Karpas-422 (cell line): ENCODE data around the gene LTA4H. TPM values are rescaled to one million over a fixed set of nuclear protein-coding genes. Genes with fewer than 3 reads are reported as not detected.
A peak's percentile ranks its signal among the peaks of the same experiment; 100 is the strongest.
"Not testable (repeated sequence)": the region's sequence is repeated elsewhere in the genome, so short reads cannot be mapped to it uniquely, and the experiment has no call there.

ENCODE experiments used
- DNase-seq: peaks from one replicate; pipeline ENCODE4 v3.0.0-alpha.2; 2015
- H2AFZ ChIP-seq: fragments of 200-600 bp; sonication (generic); 2 replicates; pipeline ENCODE4 v1.6.1; 2014; ENCODE audit warnings: antibody characterized with exemption, low read length, mixed read lengths
- H3K27ac ChIP-seq: fragments of 200-600 bp; sonication (generic); 2 replicates; pipeline ENCODE4 v1.5.1; 2014; ENCODE audit warnings: mild to moderate bottlenecking, low read length, moderate library complexity
- H3K27me3 ChIP-seq: fragments of 200-600 bp; sonication (generic); 2 replicates; pipeline ENCODE4 v1.6.1; 2014; ENCODE audit warnings: low read length, mixed read lengths
- H3K36me3 ChIP-seq: fragments of 200-600 bp; sonication (generic); 2 replicates; pipeline ENCODE4 v1.6.1; 2014; ENCODE audit warnings: low read length, mixed read lengths; ENCODE audit not compliant: insufficient read depth
- H3K4me1 ChIP-seq: fragments of 200-600 bp; sonication (generic); 2 replicates; pipeline ENCODE4 v1.6.1; 2014; ENCODE audit warnings: mild to moderate bottlenecking, low read length, mixed read lengths
- H3K4me2 ChIP-seq: fragments of 200-600 bp; sonication (generic); 2 replicates; pipeline ENCODE4 v1.6.1; 2014; ENCODE audit warnings: low read length, low read depth, mild to moderate bottlenecking; ENCODE audit not compliant: poor library complexity, severe bottlenecking
- H3K4me3 ChIP-seq: fragments of 200-600 bp; sonication (generic); 2 replicates; pipeline ENCODE4 v1.5.1; 2014; ENCODE audit warnings: mild to moderate bottlenecking, antibody characterized with exemption, low read length, mixed read lengths
- H3K79me2 ChIP-seq: fragments of 200-600 bp; sonication (generic); 2 replicates; pipeline ENCODE4 v1.6.1; 2014; ENCODE audit warnings: mild to moderate bottlenecking, low read length, mixed read lengths
- H3K9ac ChIP-seq: fragments of 200-600 bp; sonication (generic); 2 replicates; pipeline ENCODE4 v1.6.0; 2014; ENCODE audit warnings: low read length
- H3K9me2 ChIP-seq: fragments of 200-600 bp; sonication (generic), shearing (Covaris generic); replicated peaks from 2 replicates; pipeline ENCODE4 v1.6.0; 2014; ENCODE audit warnings: mild to moderate bottlenecking, low read length, moderate library complexity; ENCODE audit not compliant: insufficient read depth
- H3K9me3 ChIP-seq: fragments of 300-700, 200-600 bp; sonication (generic); 2 replicates; pipeline ENCODE4 v1.6.1; 2014; ENCODE audit warnings: low read length, mixed read lengths
- H4K20me1 ChIP-seq: fragments of 200-600 bp; sonication (generic); 2 replicates; pipeline ENCODE4 v1.6.1; 2014; ENCODE audit warnings: mild to moderate bottlenecking, antibody characterized with exemption, low read length, low read depth; ENCODE audit not compliant: insufficient read depth
- total RNA-seq: library from RNA; depleted of rRNA; stranded (reverse); fragments of >200 nt; shearing (Covaris generic); gene quantifications from 2 replicates; pipeline ENCODE4 v1.2.3, GENCODE V29; 2014; ENCODE audit warnings: low replicate concordance

The LTA4H gene
- total RNA-seq, 1 experiment from 2014 or later, result 120 TPM

DNA sequence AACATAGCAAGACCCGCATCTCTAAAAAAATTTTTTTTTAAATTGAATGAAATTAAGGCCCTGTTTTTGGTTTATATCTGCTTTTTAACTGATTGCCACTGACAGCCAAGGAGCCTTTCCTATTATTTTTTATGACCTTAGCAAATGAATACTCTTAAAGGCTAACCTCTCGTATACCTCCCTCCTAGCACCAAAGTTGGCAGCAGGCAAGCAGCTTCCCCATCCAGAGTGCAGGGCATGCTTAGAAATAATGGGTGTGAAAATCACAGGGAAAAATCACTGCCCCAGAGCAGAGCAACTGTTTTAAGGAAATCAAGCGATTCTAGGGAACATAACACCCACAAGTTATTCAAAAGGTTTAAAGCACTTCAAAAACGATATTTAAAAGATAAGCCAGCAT is 59.9 kb downstream of the LTA4H start:
- DNase-seq, result no peak
- Histone ChIP-seq H3K4me2 (no peak overlapping the region), H3K79me2 (no peaks in the 10 kb centered on the region), H2AFZ (no peak overlapping the region), H3K27me3 (no peaks in the 10 kb centered on the region), H3K4me1 (no peaks in the 10 kb centered on the region), H3K9me2 (no peaks in the 10 kb centered on the region), H3K4me3 (no peak overlapping the region), H3K9me3 (no peaks in the 10 kb centered on the region), H3K36me3 (no peaks in the 10 kb centered on the region), H3K27ac (no peak overlapping the region), H3K9ac (no peak overlapping the region), H4K20me1 (no peaks in the 10 kb centered on the region)

DNA sequence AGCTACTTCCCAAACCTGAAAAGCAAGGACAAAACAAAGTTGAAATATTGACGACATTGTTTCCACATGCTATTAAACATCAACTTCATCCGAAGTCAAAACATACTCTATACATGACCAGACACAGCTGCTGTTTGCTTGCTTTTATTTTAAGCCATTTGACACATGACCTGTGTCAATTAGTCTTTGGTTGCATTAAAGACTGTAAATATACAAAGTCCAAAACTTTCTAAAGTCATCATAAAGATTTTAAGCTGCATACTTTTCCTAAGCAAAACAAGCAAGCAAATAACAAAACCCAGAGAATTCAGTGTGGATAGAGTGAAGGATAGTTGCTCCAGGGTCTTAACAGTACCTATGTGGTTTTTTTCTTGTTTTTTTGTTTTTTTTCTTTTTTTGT is 61.0 kb downstream of the LTA4H start:
- H3K79me2 ChIP-seq, result no peaks in the 10 kb centered on the region
- no peaks in the 10 kb centered on the region for H3K9me3 ChIP-seq
- H3K4me3 ChIP-seq, result no peak overlapping the region
- H2AFZ ChIP-seq, result no peak overlapping the region
- no peaks in the 10 kb centered on the region for H3K4me1 ChIP-seq
- H3K9me2 ChIP-seq, result no peaks in the 10 kb centered on the region
- no peak overlapping the region for H3K9ac ChIP-seq
- H3K4me2 ChIP-seq, result no peak overlapping the region
- no peaks in the 10 kb centered on the region for H3K36me3 ChIP-seq
- H4K20me1 ChIP-seq, result no peaks in the 10 kb centered on the region
- no peak for DNase-seq
- no peaks in the 10 kb centered on the region for H3K27me3 ChIP-seq
- H3K27ac ChIP-seq, result no peak overlapping the region

DNA sequence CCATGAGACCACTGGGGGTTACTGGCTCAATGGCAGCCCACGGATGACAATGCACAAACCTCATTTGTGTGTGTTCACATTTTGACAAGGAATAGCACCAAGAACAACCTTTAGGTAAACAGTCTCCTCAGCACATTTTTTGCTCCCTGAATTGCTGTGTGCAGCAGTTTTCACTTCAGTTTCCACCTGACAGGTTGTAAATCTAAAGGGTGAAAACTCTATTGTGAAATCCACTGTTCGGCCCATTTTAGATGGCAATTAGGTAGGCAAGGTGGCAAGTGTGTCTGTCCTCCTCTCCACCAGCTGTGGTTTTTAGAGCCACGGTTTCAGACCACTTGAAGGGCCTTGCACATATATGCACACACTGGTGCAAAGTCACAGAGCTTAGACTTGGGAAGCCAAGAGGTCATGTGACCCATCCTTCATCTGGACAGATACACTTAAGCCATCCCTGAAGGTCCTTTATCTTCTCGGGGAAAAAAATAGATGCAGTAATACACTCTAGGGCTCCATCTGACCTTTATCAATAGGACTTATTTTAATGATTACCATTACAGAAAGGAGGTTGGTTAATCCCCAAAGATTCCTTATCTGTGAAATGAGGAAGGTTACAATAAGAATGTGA is 62.4 kb downstream of the LTA4H start:
- no peaks in the 10 kb centered on the region for H4K20me1 ChIP-seq
- no peak for DNase-seq

DNA sequence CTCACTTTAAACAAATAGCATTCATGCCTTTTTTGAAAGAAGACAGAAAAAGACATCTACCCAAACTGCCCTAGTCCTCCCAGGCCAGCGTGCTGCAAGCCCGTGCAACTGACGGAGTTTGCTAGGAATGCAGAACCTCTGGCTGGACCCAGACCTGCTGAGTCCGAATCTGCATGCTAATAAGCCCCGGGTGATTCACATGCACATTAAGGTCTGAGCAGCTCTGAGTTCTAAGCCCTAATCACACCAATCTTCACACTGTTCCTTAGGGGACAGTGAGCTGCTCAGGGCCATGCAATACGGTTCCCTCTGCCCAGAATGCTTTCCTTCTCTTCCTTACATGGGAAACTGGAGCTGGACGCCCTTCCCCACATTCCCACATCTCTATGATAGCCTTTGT is 64.5 kb downstream of the LTA4H start:
- Histone ChIP-seq H3K4me2 (no peak overlapping the region), H3K79me2 (no peaks in the 10 kb centered on the region), H3K27me3 (no peaks in the 10 kb centered on the region), H3K4me3 (no peak overlapping the region), H2AFZ (no peak overlapping the region), H4K20me1 (no peaks in the 10 kb centered on the region), H3K9ac (no peak overlapping the region), H3K27ac (no peak overlapping the region), H3K9me3 (no peaks in the 10 kb centered on the region), H3K4me1 (no peaks in the 10 kb centered on the region), H3K9me2 (no peaks in the 10 kb centered on the region), H3K36me3 (no peaks in the 10 kb centered on the region)
- no peak for DNase-seq

More for the DNA sequence above, 62.4 kb downstream of the LTA4H start:
- no peaks in the 10 kb centered on the region for H3K9me3 ChIP-seq
- no peak overlapping the region for H2AFZ ChIP-seq
- no peaks in the 10 kb centered on the region for H3K9me2 ChIP-seq
- no peak overlapping the region for H3K4me3 ChIP-seq
- H3K79me2 ChIP-seq, result no peaks in the 10 kb centered on the region
- no peaks in the 10 kb centered on the region for H3K27me3 ChIP-seq
- no peak overlapping the region for H3K9ac ChIP-seq
- no peak overlapping the region for H3K4me2 ChIP-seq
- H3K27ac ChIP-seq, result no peak overlapping the region
- H3K4me1 ChIP-seq, result no peaks in the 10 kb centered on the region
- no peaks in the 10 kb centered on the region for H3K36me3 ChIP-seq

DNA sequence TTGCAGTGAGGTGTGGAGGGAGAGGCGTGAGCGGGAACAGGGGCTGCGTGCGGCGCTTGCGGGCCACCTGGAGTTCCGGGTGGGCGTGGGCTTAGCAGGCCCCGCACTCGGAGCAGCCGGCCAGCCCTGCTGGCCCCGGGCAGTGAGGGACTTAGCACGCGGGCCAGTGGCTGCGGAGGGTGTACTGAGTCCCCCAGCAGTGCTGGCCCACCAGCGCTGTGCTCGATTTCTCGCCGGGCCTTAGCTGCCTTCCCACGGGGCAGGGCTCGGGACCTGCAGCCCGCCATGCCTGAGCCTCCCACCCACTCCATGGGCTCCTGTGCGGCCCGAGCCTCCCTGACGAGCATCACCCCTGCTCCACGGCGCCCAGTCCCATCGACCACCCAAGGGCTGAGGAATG is 66.3 kb downstream of the LTA4H start:
- not testable (repeated sequence) for DNase-seq, H2AFZ ChIP-seq, H3K79me2 ChIP-seq, H3K27me3 ChIP-seq, H3K4me1 ChIP-seq, H3K9me3 ChIP-seq, H3K9me2 ChIP-seq, H3K4me3 ChIP-seq, H4K20me1 ChIP-seq, H3K9ac ChIP-seq, H3K27ac ChIP-seq, H3K4me2 ChIP-seq, H3K36me3 ChIP-seq

DNA sequence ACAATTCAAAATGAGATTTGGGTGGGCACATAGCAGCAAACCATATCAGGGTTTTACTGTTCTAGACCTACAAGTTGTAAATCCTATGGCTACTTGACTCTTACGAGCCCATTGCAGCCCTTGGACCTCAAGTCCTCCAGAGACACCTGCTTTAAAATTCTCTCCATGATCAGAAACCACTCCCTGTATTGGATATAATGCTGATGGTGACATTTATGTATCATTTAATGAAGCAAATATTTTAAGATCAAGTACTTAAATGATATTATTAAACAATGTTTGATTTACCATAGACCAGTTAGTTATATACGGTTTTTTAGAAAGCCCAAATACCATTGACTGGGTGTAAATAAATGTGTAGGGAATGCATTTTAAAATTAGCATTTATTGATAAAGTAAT is 68.1 kb downstream of the LTA4H start:
- no peak overlapping the region for H2AFZ ChIP-seq
- no peak for DNase-seq
- no peaks in the 10 kb centered on the region for H3K36me3 ChIP-seq
- no peaks in the 10 kb centered on the region for H4K20me1 ChIP-seq
- H3K79me2 ChIP-seq, result no peaks in the 10 kb centered on the region
- H3K4me1 ChIP-seq, result no peaks in the 10 kb centered on the region
- no peaks in the 10 kb centered on the region for H3K9me2 ChIP-seq
- H3K27ac ChIP-seq, result no peak overlapping the region
- no peak overlapping the region for H3K9ac ChIP-seq
- H3K9me3 ChIP-seq, result no peaks in the 10 kb centered on the region
- H3K27me3 ChIP-seq, result no peaks in the 10 kb centered on the region
- H3K4me2 ChIP-seq, result no peak overlapping the region
- H3K4me3 ChIP-seq, result no peak overlapping the region

DNA sequence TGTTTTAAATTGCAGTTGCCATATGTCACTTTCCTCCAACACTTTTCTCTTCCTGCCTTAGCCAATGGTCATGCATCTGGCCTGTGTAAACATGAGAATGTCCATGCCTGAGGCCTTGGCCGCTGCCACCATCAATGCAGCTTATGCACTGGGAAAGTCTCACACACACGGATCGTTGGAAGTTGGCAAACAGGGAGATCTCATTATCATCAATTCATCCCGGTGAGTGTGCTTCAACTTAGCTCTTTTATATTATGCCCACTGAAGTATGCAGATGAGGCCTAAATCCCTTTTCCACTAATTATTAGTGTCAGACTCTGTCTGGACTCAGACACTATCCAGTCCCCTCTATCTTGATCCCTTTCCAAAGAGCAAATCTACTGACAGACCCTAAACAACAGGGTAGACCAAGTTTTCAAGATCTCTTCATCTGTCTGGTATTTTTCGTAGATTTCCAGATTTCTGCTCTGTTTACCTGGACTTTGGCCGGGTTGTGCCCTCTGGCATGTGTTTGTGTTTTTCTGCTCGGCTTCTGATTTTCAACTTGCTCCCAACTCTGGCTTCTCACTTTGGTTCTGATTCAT is 69.0 kb downstream of the LTA4H start:
- no peak overlapping the region for H3K27ac ChIP-seq
- H3K9me2 ChIP-seq, result no peaks in the 10 kb centered on the region
- H3K4me3 ChIP-seq, result no peak overlapping the region
- no peaks in the 10 kb centered on the region for H3K9me3 ChIP-seq
- H3K4me2 ChIP-seq, result no peak overlapping the region
- no peak overlapping the region for H2AFZ ChIP-seq
- no peaks in the 10 kb centered on the region for H4K20me1 ChIP-seq
- no peak for DNase-seq
- H3K27me3 ChIP-seq, result no peaks in the 10 kb centered on the region
- H3K79me2 ChIP-seq, result no peaks in the 10 kb centered on the region
- no peaks in the 10 kb centered on the region for H3K36me3 ChIP-seq
- H3K4me1 ChIP-seq, result no peaks in the 10 kb centered on the region
- H3K9ac ChIP-seq, result no peak overlapping the region

DNA sequence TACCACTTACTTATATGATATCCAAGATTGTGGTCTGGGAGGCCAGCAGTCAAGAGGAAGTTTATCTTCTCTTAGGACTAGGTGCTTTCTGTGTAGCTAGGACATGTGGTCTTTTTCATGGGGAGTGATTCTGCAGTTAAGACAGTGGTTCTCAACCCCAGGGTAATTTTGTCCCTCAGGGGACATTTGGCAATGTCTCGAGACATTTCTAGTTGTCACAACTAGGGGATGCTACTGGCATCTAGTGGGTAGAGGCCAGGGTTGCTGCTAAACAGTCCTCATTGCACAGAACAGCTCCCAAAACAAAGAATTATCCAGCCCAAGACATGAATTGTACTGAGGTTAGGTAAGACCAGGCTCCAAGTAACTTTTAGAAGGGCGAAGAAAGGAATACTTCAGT is 72.3 kb downstream of the LTA4H start:
- Histone ChIP-seq H4K20me1 (no peaks in the 10 kb centered on the region), H3K27ac (no peak overlapping the region), H2AFZ (no peak overlapping the region), H3K4me2 (no peak overlapping the region), H3K9me3 (no peaks in the 10 kb centered on the region), H3K9ac (no peak overlapping the region), H3K79me2 (no peaks in the 10 kb centered on the region), H3K4me1 (no peaks in the 10 kb centered on the region), H3K36me3 (no peaks in the 10 kb centered on the region), H3K27me3 (no peaks in the 10 kb centered on the region), H3K9me2 (no peaks in the 10 kb centered on the region), H3K4me3 (no peak overlapping the region)
- DNase-seq, result peak; percentile 53
